Measurements from ENCODE around the gene FSD1L.

DNA sequence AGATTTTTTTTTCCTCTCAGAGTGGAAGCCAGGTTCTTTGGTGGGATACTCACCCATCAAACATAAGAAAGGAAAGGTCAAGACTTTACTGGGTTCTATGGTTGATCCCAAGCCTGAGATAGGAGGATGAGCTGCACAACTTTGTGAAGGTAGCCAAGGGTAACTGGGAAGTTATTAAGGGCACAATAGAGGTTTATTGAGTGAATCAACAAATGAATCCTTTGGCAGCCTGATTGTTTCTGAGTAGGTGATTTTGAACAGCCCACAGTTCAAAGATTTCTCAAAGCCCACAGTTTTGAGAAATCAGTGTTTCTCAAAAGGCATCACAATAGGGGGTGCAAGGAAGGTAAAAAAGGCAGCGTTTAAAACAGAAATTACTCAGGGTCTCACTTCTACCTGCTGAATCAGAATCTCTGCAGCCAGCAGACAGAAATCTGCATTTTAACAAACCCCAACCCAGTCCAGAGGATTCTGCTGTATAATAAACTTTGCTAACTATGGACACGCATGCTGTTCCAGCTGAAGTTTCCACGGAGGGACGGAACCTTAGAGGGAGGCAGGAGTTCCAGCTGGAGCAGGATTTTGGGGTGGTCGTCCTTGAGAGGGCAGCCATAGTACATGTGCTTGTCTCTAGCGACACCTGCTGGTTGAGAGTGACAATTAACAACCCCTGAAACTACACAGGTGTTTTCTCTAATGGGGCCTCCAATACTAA is 32.7 kb upstream of the FSD1L start:
- TF ChIP-seq, protein P1, sequence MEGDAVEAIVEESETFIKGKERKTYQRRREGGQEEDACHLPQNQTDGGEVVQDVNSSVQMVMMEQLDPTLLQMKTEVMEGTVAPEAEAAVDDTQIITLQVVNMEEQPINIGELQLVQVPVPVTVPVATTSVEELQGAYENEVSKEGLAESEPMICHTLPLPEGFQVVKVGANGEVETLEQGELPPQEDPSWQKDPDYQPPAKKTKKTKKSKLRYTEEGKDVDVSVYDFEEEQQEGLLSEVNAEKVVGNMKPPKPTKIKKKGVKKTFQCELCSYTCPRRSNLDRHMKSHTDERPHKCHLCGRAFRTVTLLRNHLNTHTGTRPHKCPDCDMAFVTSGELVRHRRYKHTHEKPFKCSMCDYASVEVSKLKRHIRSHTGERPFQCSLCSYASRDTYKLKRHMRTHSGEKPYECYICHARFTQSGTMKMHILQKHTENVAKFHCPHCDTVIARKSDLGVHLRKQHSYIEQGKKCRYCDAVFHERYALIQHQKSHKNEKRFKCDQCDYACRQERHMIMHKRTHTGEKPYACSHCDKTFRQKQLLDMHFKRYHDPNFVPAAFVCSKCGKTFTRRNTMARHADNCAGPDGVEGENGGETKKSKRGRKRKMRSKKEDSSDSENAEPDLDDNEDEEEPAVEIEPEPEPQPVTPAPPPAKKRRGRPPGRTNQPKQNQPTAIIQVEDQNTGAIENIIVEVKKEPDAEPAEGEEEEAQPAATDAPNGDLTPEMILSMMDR (IDR thresholded peaks at IDR 0.05) = peak in 6 of 7 experiments; percentile 72 to 88 (median 86)
- no peak for TF ChIP-seq POLR2A (IDR thresholded peaks at IDR 0.05)
